HG03378 (cell line): ENCODE data around the gene ANO2.

ENCODE experiments used
- ATAC-seq: cut with Tn5 transposase; IDR thresholded peaks from one replicate; pipeline ENCODE4 v1.9.1; 2021; ENCODE audit warnings: mild to moderate bottlenecking, moderate library complexity; ENCODE audit not compliant: unreplicated experiment

The ANO2 gene

GRCh38 chr12:5631497-5631896 lies 313.6 kb downstream of the ANO2 start:
- no peak for ATAC-seq

GRCh38 chr12:5630726-5631125 lies 314.3 kb downstream of the ANO2 start:
- ATAC-seq, result no peak

GRCh38 chr12:5628501-5628900 lies 316.6 kb downstream of the ANO2 start:
- no peak for ATAC-seq

GRCh38 chr12:5627053-5627630 lies 317.9 kb downstream of the ANO2 start:
- ATAC-seq, result no peak

- no peak for ATAC-seq
These were observed 318.9 kb downstream of the ANO2 start for GRCh38 chr12:5626151-5626550.

GRCh38 chr12:5624486-5625272 lies 320.4 kb downstream of the ANO2 start:
- ATAC-seq, result no peak

GRCh38 chr12:5623411-5623810 lies 321.6 kb downstream of the ANO2 start:
- no peak for ATAC-seq

GRCh38 chr12:5622280-5622679 lies 322.8 kb downstream of the ANO2 start:
- ATAC-seq, result no peak

- ATAC-seq, result no peak
These were observed 323.7 kb downstream of the ANO2 start for GRCh38 chr12:5621329-5621728.

GRCh38 chr12:5620896-5621295 lies 324.2 kb downstream of the ANO2 start:
- ATAC-seq, result no peak

- no peak for ATAC-seq
These were observed 325.4 kb downstream of the ANO2 start for GRCh38 chr12:5619628-5620027.

- no peak for ATAC-seq
These were observed 328.2 kb downstream of the ANO2 start for GRCh38 chr12:5616854-5617253.

GRCh38 chr12:5615760-5616159 lies 329.3 kb downstream of the ANO2 start:
- ATAC-seq, result no peak

GRCh38 chr12:5614256-5614655 lies 330.8 kb downstream of the ANO2 start:
- no peak for ATAC-seq

GRCh38 chr12:5612556-5613410 lies 332.3 kb downstream of the ANO2 start:
- no peak for ATAC-seq

- ATAC-seq, result no peak
These were observed 333.9 kb downstream of the ANO2 start for GRCh38 chr12:5611162-5611561.

GRCh38 chr12:5599378-5599777 lies 345.7 kb downstream of the ANO2 start:
- no peak for ATAC-seq

- no peak for ATAC-seq
These were observed 351.1 kb downstream of the ANO2 start for GRCh38 chr12:5593998-5594397.

GRCh38 chr12:5593086-5593485 lies 352.0 kb downstream of the ANO2 start:
- ATAC-seq, result no peak

- no peak for ATAC-seq
These were observed 352.7 kb downstream of the ANO2 start for GRCh38 chr12:5592310-5592709.

- ATAC-seq, result no peak
These were observed 354.7 kb downstream of the ANO2 start for GRCh38 chr12:5590316-5590715.

GRCh38 chr12:5589054-5589453 lies 356.0 kb downstream of the ANO2 start:
- ATAC-seq, result no peak
